Small intestine (tissue), 7 donors: ENCODE data around the gene ATP6V0E1. TPM values are rescaled to one million over a fixed set of nuclear protein-coding genes. Genes with fewer than 3 reads are reported as not detected.
"Not testable (repeated sequence)": the region's sequence is repeated elsewhere in the genome, so short reads cannot be mapped to it uniquely, and the experiment has no call there.

Experiments used
- DNase-seq, 2 donors: peaks; one replicate each; pipeline versions ENCODE4 v3.0.0 to v3.0.0-alpha.2; 2013
- FAIRE-seq: peaks from 2 replicates; lab custom pipeline; 2012; peaks lifted over from hg19 to GRCh38; lab: Jason Lieb, UNC
- H3K27ac ChIP-seq, 3 donors: one replicate each; pipeline ENCODE4 v1.5.1; 2013; ENCODE audit warnings: low read length in 2 of 3, mild to moderate bottlenecking in 2 of 3, control low read depth in 1 of 3, inconsistent platforms in 1 of 3, low read depth in 1 of 3, moderate library complexity in 1 of 3
- H3K27me3 ChIP-seq, 3 donors: one replicate each; pipeline ENCODE4 v1.6.1; 2013; ENCODE audit warnings: low read length in 3 of 3, inconsistent platforms in 1 of 3; ENCODE audit not compliant: control insufficient read depth in 3 of 3, insufficient read depth in 3 of 3
- H3K36me3 ChIP-seq, 3 donors: one replicate each; pipeline ENCODE4 v1.6.1; 2013; ENCODE audit warnings: low read length in 3 of 3, inconsistent platforms in 1 of 3, low read depth in 1 of 3, mild to moderate bottlenecking in 1 of 3, moderate library complexity in 1 of 3; ENCODE audit not compliant: control insufficient read depth in 3 of 3, insufficient read depth in 2 of 3
- H3K4me1 ChIP-seq, 3 donors: one replicate each; pipeline ENCODE4 v1.6.1; 2013; ENCODE audit warnings: low read length in 2 of 3, inconsistent platforms in 1 of 3, low read depth in 1 of 3, mild to moderate bottlenecking in 1 of 3, moderate library complexity in 1 of 3; ENCODE audit not compliant: control insufficient read depth in 3 of 3, insufficient read depth in 2 of 3
- H3K4me3 ChIP-seq, 3 donors: one replicate each; pipeline ENCODE4 v1.5.1; 2013; ENCODE audit warnings: low read length in 3 of 3, control low read depth in 1 of 3, inconsistent platforms in 1 of 3, low read depth in 1 of 3, mild to moderate bottlenecking in 1 of 3, moderate library complexity in 1 of 3
- H3K9me3 ChIP-seq, 2 donors: one replicate each; pipeline ENCODE4 v1.6.1; 2013; ENCODE audit warnings: low read depth in 1 of 2, low read length in 1 of 2; ENCODE audit not compliant: control insufficient read depth in 2 of 2, insufficient read depth in 1 of 2
- WGBS, 3 donors: extraction: QIAGEN DNeasy Blood & Tissue Kit; methylation state at CpG; one replicate each; pipeline ENCODE4 v1.1.7; 2013; 5-methylcytosine and 5-hydroxymethylcytosine counted together
- polyA plus RNA-seq, 4 donors: library from polyadenylated mRNA; stranded (reverse) in 3 of 4; unstranded in 1 of 4; fragments of 200-250 nt in 3 of 4; fragments of 120-200 nt in 1 of 4; gene quantifications; one replicate each; pipeline versions ENCODE4 v1.2.1 to v1.2.3, GENCODE V29; 2013
- donor health status: healthy with polysubstance abuse.
- donor health status: control.
- donor health status: control.
- donor health status: Bipolar disorder and iron deficiency.
- donor health status: healthy.

ATP6V0E1 gene
- polyA plus RNA-seq, 4 donors: 170 to 230 (median 199) TPM

DNA sequence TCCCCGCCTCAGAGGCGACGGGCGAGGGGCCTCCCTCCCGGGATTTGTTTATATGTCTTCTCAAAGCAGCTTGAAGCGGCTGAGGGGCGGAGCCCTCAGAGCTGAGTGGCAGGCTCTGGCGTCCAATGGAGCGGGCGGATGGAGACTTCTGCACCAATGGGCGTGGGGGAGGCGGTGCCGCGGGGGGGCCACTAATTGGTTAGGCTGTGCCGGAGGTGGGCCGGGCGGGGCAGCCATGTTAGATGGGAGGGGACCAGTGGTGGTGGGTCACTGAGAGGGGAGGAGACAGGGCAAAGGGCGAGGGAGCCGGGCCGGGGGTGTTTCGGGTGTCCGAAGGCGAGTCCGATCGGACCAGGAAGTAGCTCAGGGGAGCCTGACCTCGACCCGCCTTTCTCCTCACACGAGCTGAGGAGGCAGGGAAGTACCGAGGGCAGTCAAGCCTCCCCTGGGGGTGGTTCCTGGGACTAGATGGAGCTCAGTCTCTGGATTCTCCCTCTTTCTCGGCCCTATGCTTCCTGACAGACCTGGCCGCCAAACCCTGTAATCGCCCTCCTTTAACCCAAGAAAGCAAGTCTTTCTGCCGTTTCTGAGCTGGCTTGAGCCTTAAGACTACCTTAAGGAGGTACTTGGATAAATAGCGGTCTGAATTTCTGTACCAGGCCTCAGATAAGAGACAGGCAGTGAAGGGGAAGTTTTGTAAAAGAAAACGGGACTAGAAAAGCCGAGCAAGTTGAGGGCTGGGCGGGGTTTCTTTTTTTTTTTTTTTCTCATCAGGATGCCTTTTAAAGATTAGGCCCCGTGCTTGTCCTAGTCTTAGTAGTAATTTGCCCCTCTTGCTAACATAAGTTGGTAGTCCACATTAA is 73.7 kb downstream of the ATP6V0E1 start:
- H3K27ac ChIP-seq: peak overlapping the region; percentile 82 to 94 (median 91)
- peaks cover 0 to 6% (median 0%) of the 10 kb centered on the region in 3 donors for H3K4me1 ChIP-seq
- no peaks in the 10 kb centered on the region for H3K27me3 ChIP-seq
- H3K36me3 ChIP-seq: peaks cover 0 to 3% (median 0%) of the 10 kb centered on the region in 3 donors
- peak; percentile 99 to 100 for DNase-seq
- no peaks in the 10 kb centered on the region for H3K9me3 ChIP-seq
- H3K4me3 ChIP-seq: peak overlapping the region; percentile 72 to 99 (median 98)
- FAIRE-seq: no peak
- WGBS, 3 donors: 0 to 1% (median 0%) methylated on average over 35 to 38 of the region's 38 CpGs

DNA sequence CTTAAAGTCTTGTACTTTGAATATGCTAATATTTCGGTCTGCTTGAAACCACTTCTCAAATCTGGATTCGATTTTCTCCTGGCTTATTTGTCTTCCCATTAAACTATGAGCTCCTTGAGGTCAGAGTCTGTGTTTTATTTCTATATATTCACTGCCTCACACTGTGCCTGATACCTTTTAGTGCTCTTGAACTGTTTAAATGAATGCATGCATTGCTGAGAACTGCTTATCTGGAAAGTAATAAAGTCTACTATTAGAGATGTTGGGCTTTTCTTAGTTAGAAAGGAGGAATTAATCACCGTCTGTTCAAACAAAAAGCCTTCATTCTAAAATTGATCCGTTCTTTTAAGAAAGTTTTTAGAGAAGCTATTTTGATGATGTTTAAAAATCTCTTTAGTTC is 78.6 kb downstream of the ATP6V0E1 start:
- no peak overlapping the region for H3K27ac ChIP-seq
- FAIRE-seq (no peak), DNase-seq (peak; percentile 11 to 51)
- peaks cover 0 to 3% (median 3%) of the 10 kb centered on the region in 3 donors for H3K4me1 ChIP-seq
- 22 to 60% (median 45%) methylated on average over 4 of the region's 4 CpGs for WGBS, 3 donors
- H3K27me3 ChIP-seq: no peaks in the 10 kb centered on the region
- H3K4me3 ChIP-seq: no peak overlapping the region
- no peaks in the 10 kb centered on the region for H3K9me3 ChIP-seq
- H3K36me3 ChIP-seq: peaks cover 0 to 5% (median 0%) of the 10 kb centered on the region in 3 donors

DNA sequence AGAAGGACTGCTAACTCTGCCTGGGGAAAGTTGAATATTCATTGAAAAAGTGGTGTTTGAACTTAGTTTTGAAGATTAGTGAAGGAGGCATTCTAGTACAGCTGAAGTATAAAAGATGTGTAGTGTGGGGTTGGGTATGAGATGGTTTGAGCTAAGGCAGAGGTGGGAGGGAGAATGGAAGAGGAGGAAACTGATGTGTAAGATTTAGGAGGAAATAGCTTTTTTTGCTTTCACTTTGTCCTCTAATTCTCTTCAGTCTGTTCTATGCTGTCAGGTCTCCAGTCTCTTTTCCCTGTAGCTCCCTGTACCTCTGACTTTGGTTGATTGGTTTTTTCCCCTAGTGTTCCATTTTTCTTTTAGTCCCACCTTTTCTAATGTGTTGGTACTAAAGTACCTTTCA is 81.6 kb downstream of the ATP6V0E1 start:
- no peaks in the 10 kb centered on the region for H3K9me3 ChIP-seq
- peaks cover 0 to 3% (median 0%) of the 10 kb centered on the region in 3 donors for H3K4me1 ChIP-seq
- H3K36me3 ChIP-seq: peaks cover 0 to 4% (median 0%) of the 10 kb centered on the region in 3 donors
- H3K4me3 ChIP-seq: no peak overlapping the region
- no peak for DNase-seq
- no peak for FAIRE-seq
- no peak overlapping the region for H3K27ac ChIP-seq
- H3K27me3 ChIP-seq: no peaks in the 10 kb centered on the region

DNA sequence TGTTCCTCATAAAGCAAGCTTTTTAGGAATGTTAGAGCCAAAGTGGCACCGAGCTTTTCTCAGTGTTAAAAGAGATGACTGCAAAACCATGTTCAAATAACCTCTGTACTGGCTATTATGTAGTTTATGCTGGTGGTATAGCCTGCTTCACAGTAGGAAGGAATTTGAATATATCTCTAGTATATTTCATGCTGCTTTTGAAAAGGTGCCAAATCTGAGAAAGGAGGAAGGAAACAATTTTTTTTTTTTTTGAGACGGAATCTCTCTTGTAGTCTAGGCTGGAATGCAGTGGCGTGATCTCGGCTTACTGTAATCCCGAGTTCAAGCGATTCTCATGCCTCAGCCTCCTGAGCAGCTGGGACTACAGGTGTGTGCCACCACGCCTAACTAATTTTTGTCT is 86.1 kb downstream of the ATP6V0E1 start:
- FAIRE-seq: no peak
- WGBS, 3 donors: 75 to 91% (median 85%) methylated on average over 7 of the region's 7 CpGs
- H3K4me1 ChIP-seq: peaks cover 0 to 3% (median 0%) of the 10 kb centered on the region in 3 donors

DNA sequence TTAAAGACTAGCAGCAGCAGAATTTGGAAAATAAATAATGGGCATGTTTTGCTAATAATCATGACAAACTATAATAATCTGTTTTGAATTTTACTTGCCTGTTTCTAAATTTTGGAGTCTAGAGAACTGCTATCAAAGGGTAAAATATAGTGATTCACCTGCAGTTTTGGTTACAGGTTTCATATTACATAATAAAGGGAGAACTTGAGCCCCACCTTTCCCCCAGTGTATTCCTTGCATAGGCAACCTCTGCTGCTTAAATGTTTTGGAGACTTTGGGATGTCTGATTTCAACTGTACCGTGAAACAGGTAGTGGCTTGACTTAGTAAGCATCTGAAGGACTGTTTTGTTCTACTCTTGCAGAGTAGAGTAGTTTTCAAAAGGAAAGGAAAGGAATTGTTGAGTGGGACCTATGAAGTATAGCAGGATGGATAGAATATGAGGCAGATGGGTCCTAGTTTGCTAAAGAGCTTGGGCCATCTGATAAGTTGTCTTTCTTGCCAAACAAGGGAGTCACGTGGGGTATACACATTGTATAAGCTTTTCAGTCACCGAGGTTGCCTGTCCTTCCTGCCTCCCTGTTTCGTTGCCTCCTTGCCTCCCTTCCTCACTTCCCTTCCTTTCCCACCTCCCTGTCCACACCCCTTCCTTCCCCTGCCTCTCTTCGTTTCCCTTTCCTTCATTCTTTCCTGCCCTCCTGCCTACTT is 91.7 kb downstream of the ATP6V0E1 start:
- Histone ChIP-seq H3K36me3 (peaks cover 0 to 3% (median 0%) of the 10 kb centered on the region in 3 donors), H3K4me3 (no peak overlapping the region), H3K27ac (no peak overlapping the region), H3K27me3 (no peaks in the 10 kb centered on the region), H3K9me3 (peaks cover 0 to 10% of the 10 kb centered on the region in 2 donors), H3K4me1 (no peaks in the 10 kb centered on the region)
- DNase-seq (no peak), FAIRE-seq (no peak)
- 84 to 97% (median 88%) methylated on average over 5 of the region's 5 CpGs for WGBS, 3 donors

More for the DNA sequence above, 86.1 kb downstream of the ATP6V0E1 start:
- no peak overlapping the region for H3K27ac ChIP-seq
- H3K9me3 ChIP-seq: no peaks in the 10 kb centered on the region
- no peaks in the 10 kb centered on the region for H3K27me3 ChIP-seq
- H3K4me3 ChIP-seq: no peak overlapping the region
- H3K36me3 ChIP-seq: peaks cover 0 to 2% (median 0%) of the 10 kb centered on the region in 3 donors
- no peak for DNase-seq

- peaks cover 0 to 3% (median 2%) of the 10 kb centered on the region in 3 donors for H3K36me3 ChIP-seq
- peaks cover 0 to 10% of the 10 kb centered on the region in 2 donors for H3K9me3 ChIP-seq
- H3K4me3 ChIP-seq: no peak overlapping the region
- DNase-seq: no peak
- no peaks in the 10 kb centered on the region for H3K27me3 ChIP-seq
- 93 to 96% (median 95%) methylated on average over 5 of the region's 5 CpGs for WGBS, 3 donors
- no peak overlapping the region for H3K27ac ChIP-seq
- FAIRE-seq: no peak
- no peaks in the 10 kb centered on the region for H3K4me1 ChIP-seq
Measured at GRCh38 chr5:173075970-173076369, 92.4 kb downstream of the ATP6V0E1 start.

- WGBS, 3 donors: 95 to 96% (median 95%) methylated on average over 4 of the region's 4 CpGs
- not testable (repeated sequence) for H3K36me3 ChIP-seq, FAIRE-seq, H3K4me3 ChIP-seq, H3K4me1 ChIP-seq, H3K27me3 ChIP-seq, DNase-seq, H3K27ac ChIP-seq
- H3K9me3 ChIP-seq: peaks cover 0 to 10% of the 10 kb centered on the region in 2 donors
Measured at GRCh38 chr5:173076471-173076870, 92.9 kb downstream of the ATP6V0E1 start.

- FAIRE-seq: no peak
- WGBS, 3 donors: 80 to 90% (median 84%) methylated on average over 3 of the region's 3 CpGs
- no peaks in the 10 kb centered on the region for H3K4me1 ChIP-seq
Measured at GRCh38 chr5:173078878-173079277, 95.3 kb downstream of the ATP6V0E1 start.

More at GRCh38 chr5:173078878-173079277, 95.3 kb downstream of the ATP6V0E1 start:
- DNase-seq: no peak
- peaks cover 6 to 10% (median 9%) of the 10 kb centered on the region in 3 donors for H3K36me3 ChIP-seq
- H3K9me3 ChIP-seq: peaks cover 0 to 10% of the 10 kb centered on the region in 2 donors
- no peak overlapping the region for H3K4me3 ChIP-seq
- H3K27ac ChIP-seq: no peak overlapping the region
- H3K27me3 ChIP-seq: no peaks in the 10 kb centered on the region
